AG09319 (cell line): Measurements from ENCODE around the gene AGAP1.
"Not testable (repeated sequence)": the region's sequence is repeated elsewhere in the genome, so short reads cannot be mapped to it uniquely, and the experiment has no call there.

Experiments used
- DNase-seq: peaks from one replicate; pipeline ENCODE4 v3.0.0-alpha.2; 2010; ENCODE audit warnings: low read depth; ENCODE audit errors: extremely low read depth
- CTCF ChIP-seq: IDR thresholded peaks from 2 replicates; pipeline ENCODE4 v1.5.1; 2011; ENCODE audit warnings: low read depth, mild to moderate bottlenecking, inconsistent platforms, low read length, moderate library complexity

The AGAP1 gene

GRCh38 chr2:236055471-236055870, 561.6 kb downstream of the AGAP1 start:
- TF ChIP-seq CTCF, result no peak
- no peak for DNase-seq

GRCh38 chr2:236056141-236056540, 562.3 kb downstream of the AGAP1 start:
- DNase-seq, result no peak
- no peak for TF ChIP-seq CTCF

- TF ChIP-seq CTCF, result no peak
- DNase-seq, result no peak
These were observed 563.5 kb downstream of the AGAP1 start for GRCh38 chr2:236057375-236057774.

- TF ChIP-seq CTCF, result no peak
- no peak for DNase-seq
These were observed 567.7 kb downstream of the AGAP1 start for GRCh38 chr2:236061497-236061896.

- TF ChIP-seq CTCF, result no peak
- no peak for DNase-seq
These were observed 568.1 kb downstream of the AGAP1 start for GRCh38 chr2:236061899-236062298.

GRCh38 chr2:236062806-236063205, 569.0 kb downstream of the AGAP1 start:
- DNase-seq, result not testable (repeated sequence)

GRCh38 chr2:236063994-236064393, 570.2 kb downstream of the AGAP1 start:
- TF ChIP-seq CTCF, result no peak
- DNase-seq, result no peak

- TF ChIP-seq CTCF, result no peak
- DNase-seq, result no peak
These were observed 571.7 kb downstream of the AGAP1 start for GRCh38 chr2:236065314-236066160.
